H9 (cell line): ENCODE results near the gene MRTFA. TPM values are rescaled to one million over a fixed set of nuclear protein-coding genes. Genes with fewer than 3 reads are reported as not detected.

Experiments used
- DNase-seq: peaks from one replicate; pipeline ENCODE4 v3.0.0-alpha.2; 2017
- H2AFZ ChIP-seq: one replicate; pipeline ENCODE4 v1.6.1; 2013; ENCODE audit warnings: mild to moderate bottlenecking, low read length, control low read depth, moderate library complexity
- H2AK5ac ChIP-seq: 2 replicates; pipeline ENCODE4 v1.6.1; 2013; ENCODE audit warnings: low read length, control low read depth, mixed read lengths; ENCODE audit not compliant: insufficient read length
- H2BK120ac ChIP-seq: one replicate; pipeline ENCODE4 v1.6.1; 2013; ENCODE audit warnings: low read depth, mild to moderate bottlenecking, low read length, control low read depth, inconsistent platforms; ENCODE audit not compliant: poor library complexity, severe bottlenecking
- H2BK12ac ChIP-seq: 2 replicates; pipeline ENCODE4 v1.6.1; 2013; ENCODE audit warnings: low read length, control low read depth, mixed read lengths, low read depth; ENCODE audit not compliant: insufficient read length
- H2BK15ac ChIP-seq: 2 replicates; pipeline ENCODE4 v1.6.1; 2013; ENCODE audit warnings: low read depth, low read length, control low read depth
- H2BK20ac ChIP-seq: one replicate; pipeline ENCODE4 v1.6.1; 2013; ENCODE audit warnings: low read depth, mild to moderate bottlenecking, low read length, control low read depth, inconsistent platforms; ENCODE audit not compliant: poor library complexity, severe bottlenecking
- H2BK5ac ChIP-seq: 2 replicates; pipeline ENCODE4 v1.6.1; 2013; ENCODE audit warnings: low read length, control low read depth, mixed read lengths; ENCODE audit not compliant: insufficient read length
- H3K14ac ChIP-seq: 2 replicates; pipeline ENCODE4 v1.6.1; 2013; ENCODE audit warnings: low read length, control low read depth; ENCODE audit not compliant: insufficient read depth
- H3K18ac ChIP-seq: 2 replicates; pipeline ENCODE4 v1.6.1; 2013; ENCODE audit warnings: low read depth, mild to moderate bottlenecking, mixed read lengths, low read length, control low read depth; ENCODE audit not compliant: insufficient read length
- H3K23ac ChIP-seq: 2 replicates; pipeline ENCODE4 v1.6.1; 2013; ENCODE audit warnings: low read length, control low read depth, mixed read lengths, low read depth; ENCODE audit not compliant: insufficient read length
- H3K23me2 ChIP-seq: 2 replicates; pipeline ENCODE4 v1.6.1; 2013; ENCODE audit warnings: low read depth, mild to moderate bottlenecking, mixed read lengths, low read length, control low read depth; ENCODE audit not compliant: insufficient read length, poor library complexity, severe bottlenecking
- H3K27ac ChIP-seq: 2 replicates; pipeline ENCODE4 v1.5.1; 2013; ENCODE audit warnings: low read length, control low read depth, mixed read lengths, low read depth; ENCODE audit not compliant: insufficient read length
- H3K27me3 ChIP-seq: 2 replicates; pipeline ENCODE4 v1.6.1; 2013; ENCODE audit warnings: low read length, control low read depth, inconsistent platforms; ENCODE audit not compliant: insufficient read depth
- H3K4ac ChIP-seq: 2 replicates; pipeline ENCODE4 v1.6.1; 2013; ENCODE audit warnings: low read depth, mild to moderate bottlenecking, control low read depth, inconsistent platforms, low read length, moderate library complexity
- H3K4me1 ChIP-seq: 2 replicates; pipeline ENCODE4 v1.6.1; 2013; ENCODE audit warnings: low read length, control low read depth, inconsistent platforms; ENCODE audit not compliant: insufficient read depth
- H3K4me2 ChIP-seq: 2 replicates; pipeline ENCODE4 v1.6.1; 2013; ENCODE audit warnings: low read length, control low read depth, mixed read lengths; ENCODE audit not compliant: insufficient read length, insufficient read depth
- H3K56ac ChIP-seq: 2 replicates; pipeline ENCODE4 v1.6.1; 2013; ENCODE audit warnings: low read depth, mild to moderate bottlenecking, mixed read lengths, low read length, control low read depth; ENCODE audit not compliant: insufficient read length
- H3K79me1 ChIP-seq: 2 replicates; pipeline ENCODE4 v1.6.1; 2013; ENCODE audit warnings: low read depth, mild to moderate bottlenecking, moderate library complexity, low read length, control low read depth, inconsistent platforms; ENCODE audit not compliant: insufficient read depth, poor library complexity, severe bottlenecking
- H3K79me2 ChIP-seq: 2 replicates; pipeline ENCODE4 v1.6.1; 2013; ENCODE audit warnings: low read length, control low read depth, inconsistent platforms; ENCODE audit not compliant: insufficient read depth
- H3K9ac ChIP-seq: 2 replicates; pipeline ENCODE4 v1.6.1; 2013; ENCODE audit warnings: low read length, control low read depth, mixed read lengths; ENCODE audit not compliant: insufficient read length; ENCODE audit errors: extremely low read depth
- H3K9me3 ChIP-seq: one replicate; pipeline ENCODE4 v1.6.1; 2013; ENCODE audit warnings: low read depth, low read length, inconsistent platforms; ENCODE audit not compliant: control insufficient read depth
- H3T11ph ChIP-seq: one replicate; pipeline ENCODE4 v1.6.1; 2013; ENCODE audit warnings: mild to moderate bottlenecking, low read length, control low read depth, inconsistent platforms
- H4K20me1 ChIP-seq: one replicate; pipeline ENCODE4 v1.6.1; 2013; ENCODE audit not compliant: control insufficient read depth, insufficient read length, insufficient read depth
- H4K5ac ChIP-seq: 2 replicates; pipeline ENCODE4 v1.6.1; 2013; ENCODE audit warnings: low read depth, mild to moderate bottlenecking, mixed read lengths, low read length, control low read depth; ENCODE audit not compliant: insufficient read length
- H4K8ac ChIP-seq: replicated peaks from 2 replicates; pipeline ENCODE4 v1.6.1; 2013; ENCODE audit warnings: low read length, control low read depth, mixed read lengths, low read depth; ENCODE audit not compliant: insufficient read length
- H4K91ac ChIP-seq: 2 replicates; pipeline ENCODE4 v1.6.1; 2013; ENCODE audit warnings: low read depth, mild to moderate bottlenecking, moderate library complexity, mixed read lengths, low read length, control low read depth; ENCODE audit not compliant: insufficient read length
- H3K27ac Mint-ChIP-seq, 3 experiments: 2 replicates in 2 of 3; 3 replicates in 1 of 3; pipeline ENCODE4 v1.8.0; 2020 to 2021; ENCODE audit warnings: mixed read lengths in 3 of 3, mild to moderate bottlenecking in 1 of 3, moderate library complexity in 1 of 3
- H3K27me3 Mint-ChIP-seq: 2 replicates; pipeline ENCODE4 v1.8.0; 2021; ENCODE audit warnings: low read depth, mild to moderate bottlenecking, moderate library complexity, mixed read lengths
- H3K36me3 Mint-ChIP-seq, 3 experiments: 2 replicates in 2 of 3; 3 replicates in 1 of 3; pipeline ENCODE4 v1.8.0; 2020 to 2021; ENCODE audit warnings: low read depth in 3 of 3, mixed read lengths in 3 of 3; ENCODE audit not compliant: insufficient read depth in 1 of 3
- H3K4me1 Mint-ChIP-seq, 2 experiments: 2 replicates each; pipeline ENCODE4 v1.8.0; 2020; ENCODE audit warnings: mixed read lengths in 2 of 2
- H3K4me3 Mint-ChIP-seq, 2 experiments: 2 replicates in 1 of 2; 3 replicates in 1 of 2; pipeline ENCODE4 v1.8.0; 2020 to 2021; ENCODE audit warnings: mild to moderate bottlenecking in 2 of 2, mixed read lengths in 2 of 2, moderate library complexity in 1 of 2
- H3K9me3 Mint-ChIP-seq, 2 experiments: 2 replicates in 1 of 2; 3 replicates in 1 of 2; pipeline ENCODE4 v1.8.0; 2020; ENCODE audit warnings: mild to moderate bottlenecking in 2 of 2, mixed read lengths in 2 of 2, moderate library complexity in 1 of 2
- CTCF ChIP-seq: fragments of 200-600 bp; sonication (generic); conservative IDR thresholded peaks from 3 replicates; pipeline ENCODE4 v1.8.0; 2021; ENCODE audit warnings: antibody characterized with exemption, mild to moderate bottlenecking
- WGBS: extraction: QIAGEN DNeasy Blood & Tissue Kit; methylation state at CpG from one replicate; pipeline ENCODE4 v1.1.7; 2013; ENCODE audit warnings: missing lambda C conversion rate, low lambda C conversion rate, mixed read lengths; ENCODE audit not compliant: insufficient read length; ENCODE audit errors: extremely low coverage; 5-methylcytosine and 5-hydroxymethylcytosine counted together
- total RNA-seq: library from RNA; stranded (reverse); gene quantifications from 2 replicates; pipeline ENCODE4 v1.2.1, GENCODE V29; 2021

Gene MRTFA
- total RNA-seq, 1 experiment from 2014 or later, result 38.1 TPM

- Histone ChIP-seq H2BK20ac (no peak overlapping the region), H3K9me3 (no peaks in the 10 kb centered on the region), H3K4ac (no peak overlapping the region), H4K91ac (no peak overlapping the region), H3K4me1 (no peaks in the 10 kb centered on the region; the same call in 1 of the 2 replicates), H2BK5ac (no peak overlapping the region), H3T11ph (no peak overlapping the region), H2BK12ac (no peak overlapping the region), H4K8ac (no peak overlapping the region), H2AK5ac (no peak overlapping the region), H2AFZ (no peak overlapping the region), H3K27ac (no peak overlapping the region), H3K23ac (no peak overlapping the region), H3K9ac (no peak overlapping the region), H4K20me1 (no peaks in the 10 kb centered on the region), H3K79me1 (no peaks in the 10 kb centered on the region), H3K14ac (no peak overlapping the region), H4K5ac (no peak overlapping the region), H3K79me2 (no peaks in the 10 kb centered on the region), H2BK15ac (no peak overlapping the region), H2BK120ac (peak overlapping the region; percentile 16), H3K56ac (no peak overlapping the region), H3K4me2 (no peak overlapping the region), H3K23me2 (no peaks in the 10 kb centered on the region), H3K18ac (no peak overlapping the region), H3K27me3 (no peaks in the 10 kb centered on the region)
- DNase-seq, result no peak
- no peak overlapping the region for H3K4me3 Mint-ChIP-seq
- H3K27ac Mint-ChIP-seq, result no peak overlapping the region
- peaks cover 2% of the 10 kb centered on the region for H3K27me3 Mint-ChIP-seq
- peaks cover 6 to 7% of the 10 kb centered on the region in 2 experiments for H3K4me1 Mint-ChIP-seq
- H3K9me3 Mint-ChIP-seq, result peaks cover 0 to 2% of the 10 kb centered on the region in 2 experiments; a peak in 2 of 5 replicates
- TF ChIP-seq CTCF, result no peak
- peaks cover 0 to 1% (median 0%) of the 10 kb centered on the region in 3 experiments; a peak in 1 of 7 replicates for H3K36me3 Mint-ChIP-seq
- WGBS, result no CpG with 5 or more reads among the region's 11 CpGs
Observed at GRCh38 chr22:40668611-40669411, 32.3 kb upstream of the MRTFA start.
